Uterus (tissue), 4 donors: Measurements from ENCODE around the gene CDHR4. TPM values are rescaled to one million over a fixed set of nuclear protein-coding genes. Genes with fewer than 3 reads are reported as not detected.
A peak's percentile ranks its signal among the peaks of the same experiment; 100 is the strongest.
"Not testable (repeated sequence)": the region's sequence is repeated elsewhere in the genome, so short reads cannot be mapped to it uniquely, and the experiment has no call there.

Experiments used
- DNase-seq, 2 donors: peaks; one replicate each; pipeline ENCODE4 v3.0.0-alpha.2; 2019 to 2020
- H3K27ac ChIP-seq, 2 donors: fragments of 200-600 bp; sonication (generic); 1 replicate in 1 of 2; 2 replicates in 1 of 2; pipeline ENCODE4 v1.5.1; 2016 to 2018
- H3K27me3 ChIP-seq, 2 donors: fragments of 200-600 bp; sonication (generic); one replicate each; pipeline ENCODE4 v1.5.1; 2018 to 2019; ENCODE audit warnings: control low read depth in 1 of 2
- H3K36me3 ChIP-seq, 2 donors: fragments of 200-600 bp; sonication (generic); one replicate each; pipeline ENCODE4 v1.5.1; 2019; ENCODE audit warnings: control low read depth in 1 of 2
- H3K4me1 ChIP-seq, 2 donors: fragments of 200-600 bp; sonication (generic); one replicate each; pipeline ENCODE4 v1.5.1; 2018 to 2019; ENCODE audit warnings: control low read depth in 1 of 2
- H3K4me3 ChIP-seq, 2 donors: fragments of 200-600 bp; sonication (generic); 1 replicate in 1 of 2; 2 replicates in 1 of 2; pipeline ENCODE4 v1.5.1; 2018 to 2019; ENCODE audit warnings: mild to moderate bottlenecking in 1 of 2
- H3K9me3 ChIP-seq, 2 donors: fragments of 200-600 bp; sonication (generic); one replicate each; pipeline ENCODE4 v1.5.1; 2019; ENCODE audit warnings: control low read depth in 1 of 2
- POLR2A ChIP-seq, 2 donors: fragments of 450-650 bp; IDR thresholded peaks; one replicate each; pipeline ENCODE4 v1.6.1; 2016; ENCODE audit warnings: antibody characterized with exemption in 2 of 2, mild to moderate bottlenecking in 1 of 2, moderate library complexity in 1 of 2
- intact Hi-C: fragments of 100-400 bp; cut with DNase I; formaldehyde crosslinking; loops from one replicate; pipeline ENCODE4 v1.15.1; 2023; ENCODE audit warnings: low total_unique reads
- total RNA-seq, 4 donors: library from RNA; depleted of rRNA in 3 of 4; stranded (reverse); fragments of >200 nt in 3 of 4; gene quantifications; one replicate each; pipeline versions ENCODE4 v1.1.0 to v1.2.4, GENCODE V29; 2014 to 2023
- TF ChIP-seq, protein P1 (sequence below), 4 experiments: fragments of 200-600 bp in 2 of 4; fragments of 450-650 bp in 2 of 4; sonication (generic) in 2 of 4; IDR thresholded peaks; one replicate each; pipeline ENCODE4 v1.5.1; 2016 to 2019; ENCODE audit warnings: antibody characterized with exemption in 4 of 4, mild to moderate bottlenecking in 2 of 4, moderate library complexity in 1 of 4
- donor health status: DM: yes; HTN: yes; CAD: no.

CDHR4 gene
- total RNA-seq, 4 donors from 2014 or later: 0.41 to 1.6 TPM; not detected in 2

GRCh38 chr3:49826016-49826415, 26.3 kb upstream of the CDHR4 start:
- H3K27ac ChIP-seq: no peak overlapping the region
- H3K4me1 ChIP-seq: no peaks in the 10 kb centered on the region
- no peaks in the 10 kb centered on the region for H3K27me3 ChIP-seq
- intact Hi-C loops: no loop called here
- TF ChIP-seq POLR2A (IDR thresholded peaks at IDR 0.05): no peak
- TF ChIP-seq, protein P1, sequence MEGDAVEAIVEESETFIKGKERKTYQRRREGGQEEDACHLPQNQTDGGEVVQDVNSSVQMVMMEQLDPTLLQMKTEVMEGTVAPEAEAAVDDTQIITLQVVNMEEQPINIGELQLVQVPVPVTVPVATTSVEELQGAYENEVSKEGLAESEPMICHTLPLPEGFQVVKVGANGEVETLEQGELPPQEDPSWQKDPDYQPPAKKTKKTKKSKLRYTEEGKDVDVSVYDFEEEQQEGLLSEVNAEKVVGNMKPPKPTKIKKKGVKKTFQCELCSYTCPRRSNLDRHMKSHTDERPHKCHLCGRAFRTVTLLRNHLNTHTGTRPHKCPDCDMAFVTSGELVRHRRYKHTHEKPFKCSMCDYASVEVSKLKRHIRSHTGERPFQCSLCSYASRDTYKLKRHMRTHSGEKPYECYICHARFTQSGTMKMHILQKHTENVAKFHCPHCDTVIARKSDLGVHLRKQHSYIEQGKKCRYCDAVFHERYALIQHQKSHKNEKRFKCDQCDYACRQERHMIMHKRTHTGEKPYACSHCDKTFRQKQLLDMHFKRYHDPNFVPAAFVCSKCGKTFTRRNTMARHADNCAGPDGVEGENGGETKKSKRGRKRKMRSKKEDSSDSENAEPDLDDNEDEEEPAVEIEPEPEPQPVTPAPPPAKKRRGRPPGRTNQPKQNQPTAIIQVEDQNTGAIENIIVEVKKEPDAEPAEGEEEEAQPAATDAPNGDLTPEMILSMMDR (IDR thresholded peaks at IDR 0.05): no peak
- no peaks in the 10 kb centered on the region for H3K9me3 ChIP-seq
- H3K36me3 ChIP-seq: no peaks in the 10 kb centered on the region
- no peak for DNase-seq
- H3K4me3 ChIP-seq: no peak overlapping the region

GRCh38 chr3:49823131-49823530, 23.5 kb upstream of the CDHR4 start:
- H3K4me3 ChIP-seq, H3K27ac ChIP-seq, DNase-seq, H3K4me1 ChIP-seq, intact Hi-C loops, H3K9me3 ChIP-seq, H3K27me3 ChIP-seq, H3K36me3 ChIP-seq: not testable (repeated sequence)

DNA sequence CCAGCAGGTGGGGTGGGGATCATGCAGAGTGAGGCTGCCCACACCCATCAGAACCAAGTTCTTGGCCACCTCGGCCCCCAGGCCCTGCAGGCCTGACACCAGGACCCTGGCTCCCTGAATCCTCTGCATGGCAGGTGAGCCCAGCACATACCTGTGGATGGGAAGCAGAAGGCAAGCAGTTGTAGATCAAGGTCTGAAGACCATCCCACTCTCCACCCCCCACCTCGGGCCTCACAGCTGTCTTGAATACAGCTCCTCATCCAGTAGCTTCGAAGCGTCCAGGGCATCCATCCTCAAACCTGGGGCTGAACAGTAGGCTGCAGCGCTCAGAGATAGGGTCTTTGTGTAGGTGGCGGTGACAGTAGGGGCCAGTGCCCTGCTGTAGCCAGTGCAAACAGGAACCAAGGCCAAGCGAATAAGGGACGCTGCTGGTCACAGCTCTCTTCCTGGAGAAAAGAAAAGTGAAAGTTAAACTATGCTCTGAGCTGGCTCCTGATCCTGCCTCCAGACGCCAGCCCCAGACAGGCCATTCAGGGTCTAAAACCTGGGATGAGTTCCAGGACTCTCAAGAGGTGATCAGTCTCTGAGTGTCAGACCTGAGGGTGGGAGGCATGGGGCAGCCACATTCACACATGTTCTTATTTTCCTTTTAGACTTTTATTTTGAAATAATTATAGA, 14.0 kb upstream of the CDHR4 start, which contains the start of gene UBA7:
Gene UBA7 (minus strand): TSS at position 457 of the 678 bp plus-strand sequence. CDS start 166 bp downstream, at position 291.
- intact Hi-C loops: no loop called here
- TF ChIP-seq, protein P1 (IDR thresholded peaks at IDR 0.05): no peak
- TF ChIP-seq POLR2A (IDR thresholded peaks at IDR 0.05): no peak
- Histone ChIP-seq H3K27ac (peak within 1 kb of the TSS; percentile 79 to 88), H3K4me3 (peak within 1 kb of the TSS; percentile 43 to 52), H3K36me3 (no peaks in the 10 kb centered on the region), H3K9me3 (no peaks in the 10 kb centered on the region), H3K4me1 (peaks cover 0 to 12% of the 10 kb centered on the region in 2 donors), H3K27me3 (no peaks in the 10 kb centered on the region)
- DNase-seq: peak; percentile 65 to 66

- H3K36me3 ChIP-seq: no peaks in the 10 kb centered on the region
- H3K27ac ChIP-seq: peak overlapping the region; percentile 79 to 88
- intact Hi-C loops: no loop called here
- H3K4me3 ChIP-seq: peak overlapping the region; percentile 43 to 52
- no peak for TF ChIP-seq POLR2A (IDR thresholded peaks at IDR 0.05)
- TF ChIP-seq, protein P1 (IDR thresholded peaks at IDR 0.05): no peak
- H3K9me3 ChIP-seq: no peaks in the 10 kb centered on the region
- no peaks in the 10 kb centered on the region for H3K27me3 ChIP-seq
- H3K4me1 ChIP-seq: peaks cover 0 to 12% of the 10 kb centered on the region in 2 donors
- DNase-seq: no peak
Measured at GRCh38 chr3:49812916-49813496, 13.3 kb upstream of the CDHR4 start.

- Histone ChIP-seq H3K4me3 (no peak overlapping the region), H3K4me1 (peaks cover 0 to 35% of the 10 kb centered on the region in 2 donors), H3K27ac (peak overlapping the region; percentile 26 to 94), H3K9me3 (no peaks in the 10 kb centered on the region), H3K27me3 (no peaks in the 10 kb centered on the region), H3K36me3 (no peaks in the 10 kb centered on the region)
- intact Hi-C loops: no loop called here
- no peak for TF ChIP-seq POLR2A (IDR thresholded peaks at IDR 0.05)
- TF ChIP-seq, protein P1 (IDR thresholded peaks at IDR 0.05): no peak
- no peak for DNase-seq
Measured at GRCh38 chr3:49807431-49808114, 7.9 kb upstream of the CDHR4 start.
